ENCODE results near the gene IP6K1.
"Not testable (repeated sequence)": the region's sequence is repeated elsewhere in the genome, so short reads cannot be mapped to it uniquely, and the experiment has no call there.

The IP6K1 gene

DNA sequence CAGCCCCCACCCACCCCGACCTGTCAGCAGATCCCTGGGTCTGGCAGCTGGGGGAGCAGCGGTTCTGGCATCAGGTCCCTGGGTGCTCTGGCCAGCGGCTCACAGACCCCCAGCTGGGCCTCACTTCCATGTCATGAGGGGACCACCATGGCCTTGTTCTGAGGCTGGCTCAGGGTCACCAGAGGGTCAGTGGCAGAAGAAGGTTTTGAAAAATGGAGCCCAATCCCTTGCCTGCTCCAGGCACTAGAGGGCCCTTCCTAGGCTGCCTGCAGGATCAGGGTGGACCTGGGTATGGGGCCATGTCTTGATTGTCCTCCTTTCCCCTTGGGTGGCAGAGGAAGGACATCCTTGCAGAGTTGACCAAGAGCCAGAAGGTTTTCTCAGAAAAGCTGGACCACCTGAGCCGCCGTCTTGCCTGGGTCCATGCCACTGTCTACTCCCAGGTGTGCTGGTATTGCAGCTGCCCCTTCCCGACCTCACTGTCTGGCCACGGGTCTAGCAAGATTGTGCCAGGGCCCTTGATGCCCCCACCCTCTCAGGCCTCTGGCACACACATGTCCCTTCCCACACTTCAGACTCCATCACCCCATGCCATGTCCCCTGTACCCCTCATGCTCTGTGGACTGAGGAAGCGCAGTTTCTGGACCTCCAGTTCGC, 79.8 kb downstream of the IP6K1 start:
- DNase-seq: no peak

- no peak for DNase-seq
These were observed 80.9 kb downstream of the IP6K1 start for GRCh38 chr3:49705390-49705960.

DNA sequence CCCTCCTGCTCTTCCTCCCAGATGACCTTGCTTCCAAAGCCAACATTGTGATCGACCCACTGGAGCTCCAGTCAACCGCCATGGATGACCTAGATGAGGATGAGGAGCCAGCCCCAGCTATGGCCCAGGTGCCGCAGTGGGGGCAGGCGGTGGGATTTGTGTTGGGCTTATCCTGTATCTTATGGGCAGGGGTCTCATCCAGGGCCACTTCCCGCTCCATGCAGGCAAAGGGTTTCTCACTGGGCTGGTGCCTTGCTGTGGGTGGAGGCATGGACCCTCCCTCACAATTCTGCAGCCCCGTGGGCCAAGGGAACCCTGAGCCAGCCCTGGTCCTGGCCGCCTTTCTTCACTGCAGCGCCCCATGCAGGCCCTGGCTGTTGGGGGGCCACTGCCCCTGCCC, 81.7 kb downstream of the IP6K1 start:
- DNase-seq: no peak

GRCh38 chr3:49703956-49704355, 82.4 kb downstream of the IP6K1 start:
- no peak for DNase-seq

GRCh38 chr3:49703443-49703927, 82.9 kb downstream of the IP6K1 start:
- no peak for DNase-seq

DNA sequence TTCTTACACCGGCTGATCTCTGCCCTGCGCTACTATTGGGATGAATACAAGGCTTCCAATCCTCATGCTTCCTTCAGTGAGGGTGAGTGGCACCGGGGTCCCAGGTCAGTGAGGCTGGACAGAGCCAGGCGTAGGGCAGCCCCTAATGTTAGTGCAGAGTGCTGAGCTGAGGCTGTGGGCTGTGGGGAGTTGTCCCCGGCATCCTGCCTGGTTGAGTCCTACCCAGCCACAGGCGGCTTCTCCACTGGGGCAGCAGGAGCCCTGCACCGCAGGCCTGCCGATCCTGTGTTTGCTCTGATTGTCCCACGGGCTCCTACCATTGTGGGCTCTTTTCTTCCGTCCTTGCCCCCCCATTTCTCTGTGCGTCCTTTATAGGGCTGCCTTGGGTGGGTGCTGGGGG, 83.7 kb downstream of the IP6K1 start:
- DNase-seq: no peak

DNA sequence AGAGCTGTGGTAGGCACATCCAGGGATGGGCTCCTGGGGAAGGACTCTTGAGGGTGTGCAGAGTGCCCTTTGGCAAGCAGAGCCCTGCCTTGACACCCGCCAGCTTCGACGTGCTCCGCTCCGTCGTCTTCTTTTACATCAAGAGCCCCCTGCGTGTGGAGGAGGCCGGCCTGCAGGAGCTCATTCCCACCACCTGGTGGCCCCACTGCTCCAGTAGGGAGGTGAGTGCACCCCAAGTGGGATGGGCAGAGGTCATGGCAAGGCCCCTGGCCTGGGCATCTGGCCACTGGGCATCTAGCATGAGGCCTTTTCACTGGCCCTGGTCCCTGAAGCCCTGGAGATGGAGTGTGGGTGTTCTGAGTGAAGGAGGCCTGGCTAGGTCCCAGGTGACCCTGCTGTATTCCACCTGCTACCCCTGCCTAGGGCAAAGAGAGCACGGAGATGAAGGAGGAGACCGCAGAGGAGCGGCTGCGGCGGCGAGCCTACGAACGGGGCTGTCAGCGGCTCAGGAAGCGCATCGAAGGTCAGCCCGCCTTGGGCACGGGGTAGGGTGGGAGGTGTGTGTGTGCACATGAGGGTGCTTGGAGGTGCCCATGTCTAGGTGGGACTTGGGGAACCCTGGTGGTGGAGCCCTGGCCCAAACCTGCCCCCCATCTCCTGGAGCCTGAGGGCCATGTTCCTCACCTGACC, 84.8 kb downstream of the IP6K1 start:
- DNase-seq: no peak

DNA sequence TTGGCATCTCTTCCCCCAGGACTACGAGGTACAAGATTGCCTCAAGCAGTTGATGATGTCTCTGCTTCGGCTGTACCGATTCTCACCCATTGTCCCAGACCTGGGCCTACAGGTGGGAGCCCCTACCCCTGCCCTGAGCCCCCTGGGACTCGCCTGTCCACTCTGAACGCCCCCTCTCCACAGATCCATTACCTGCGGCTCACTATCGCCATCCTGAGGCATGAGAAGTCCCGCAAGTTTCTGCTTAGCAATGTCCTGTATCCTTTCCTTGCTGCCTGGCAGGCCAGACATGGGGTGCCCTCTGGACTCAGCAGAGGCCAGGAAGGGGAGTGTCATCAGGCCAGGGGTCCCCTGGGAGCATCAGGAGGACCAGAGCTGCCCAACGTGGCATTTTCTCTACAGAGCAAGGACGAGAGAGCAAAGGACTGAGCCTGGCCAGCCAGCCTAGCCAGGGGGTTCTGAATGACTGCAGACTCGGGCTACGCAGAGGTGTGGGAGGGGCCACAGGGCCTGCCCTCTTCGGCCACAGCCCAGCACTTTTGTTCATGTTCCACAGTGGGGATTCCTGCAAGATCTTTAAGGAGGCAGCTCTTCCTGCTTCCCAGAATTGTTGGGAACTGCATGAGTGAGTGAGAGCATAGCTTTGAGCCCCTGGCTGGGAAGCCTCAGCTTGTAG, 85.8 kb downstream of the IP6K1 start:
- no peak for DNase-seq

GRCh38 chr3:49700014-49700413, 86.3 kb downstream of the IP6K1 start:
- DNase-seq: no peak

DNA sequence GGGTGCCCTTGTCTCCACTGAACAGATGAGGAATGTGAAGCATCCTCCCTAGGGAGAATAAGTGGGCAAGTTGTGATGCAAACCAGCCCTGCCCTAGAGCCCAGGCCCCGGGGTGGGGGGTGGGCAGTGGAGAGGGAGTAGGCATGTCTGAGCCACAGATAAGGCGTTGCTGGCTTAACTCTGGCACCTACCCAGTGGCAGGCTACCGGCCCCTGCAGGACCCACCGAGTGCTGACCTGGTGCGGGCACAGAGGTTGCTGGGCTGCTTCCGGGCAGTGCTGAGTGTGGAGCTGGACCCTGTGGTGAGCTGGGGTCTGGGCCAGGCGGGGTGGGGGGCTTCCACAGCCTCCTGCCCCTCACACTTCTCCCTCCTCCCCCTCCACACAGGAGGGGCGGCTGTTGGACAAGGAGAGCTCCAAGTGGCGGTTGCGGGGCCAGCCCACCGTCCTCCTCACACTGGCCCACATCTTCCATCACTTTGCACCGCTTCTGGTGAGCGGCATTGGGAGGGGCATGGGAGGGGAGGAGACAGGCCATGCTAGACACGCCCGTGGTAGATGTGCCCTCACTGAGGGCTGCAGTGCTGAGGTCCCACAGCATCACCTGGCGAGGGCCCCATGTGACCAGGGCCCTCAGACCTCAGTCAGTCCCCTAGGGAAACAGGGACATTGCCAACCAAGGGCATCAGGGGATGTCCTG, 86.9 kb downstream of the IP6K1 start:
- DNase-seq: no peak

- DNase-seq: not testable (repeated sequence)
These were observed 90.9 kb downstream of the IP6K1 start for GRCh38 chr3:49695350-49696015.

DNA sequence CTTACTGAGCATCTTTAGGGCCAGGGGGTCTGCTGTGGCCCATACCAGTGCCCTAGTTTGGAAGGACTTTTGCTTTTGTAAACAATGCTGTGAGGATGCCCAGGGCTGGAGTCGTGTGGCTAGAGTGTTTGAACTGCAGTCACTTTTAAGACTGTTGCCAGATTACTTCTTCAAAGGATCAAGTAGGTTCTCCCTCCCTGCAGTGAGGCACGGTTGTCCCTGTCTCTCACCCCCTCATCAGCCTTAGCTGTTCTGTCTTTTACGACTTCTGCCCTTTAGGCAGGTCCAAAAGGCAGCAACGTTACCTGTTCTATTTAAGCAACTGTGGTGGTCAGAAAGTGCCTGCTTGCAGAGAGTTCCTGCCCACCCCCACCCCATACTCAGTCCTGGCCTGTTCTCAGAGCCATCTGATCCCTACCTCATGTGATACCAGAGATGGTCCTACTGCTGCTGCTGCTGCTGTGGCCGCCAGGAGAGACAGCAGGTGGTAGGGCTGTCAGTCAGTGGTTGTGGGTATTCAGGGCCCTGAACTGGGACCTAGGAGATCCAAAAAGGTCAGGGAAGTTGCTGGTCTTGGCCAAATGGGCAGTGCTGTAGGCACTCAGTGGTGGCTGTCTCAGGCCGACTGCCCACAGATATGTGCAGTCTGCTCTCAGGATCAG, 91.8 kb downstream of the IP6K1 start:
- not testable (repeated sequence) for DNase-seq

GRCh38 chr3:49691481-49691880, 94.9 kb downstream of the IP6K1 start:
- DNase-seq: not testable (repeated sequence)

GRCh38 chr3:49690856-49691255, 95.5 kb downstream of the IP6K1 start:
- DNase-seq: not testable (repeated sequence)

GRCh38 chr3:49689908-49690624, 96.3 kb downstream of the IP6K1 start:
- DNase-seq: not testable (repeated sequence)

- no peak for DNase-seq
These were observed 97.1 kb downstream of the IP6K1 start, which contains the start of the genes MST1 and RNF123 for GRCh38 chr3:49689046-49689907. TSS of gene MST1 (minus strand) at chr3:49689474. CDS start at chr3:49688691, 783 bp downstream. TSS of gene RNF123 (plus strand) at chr3:49689557. CDS start at chr3:49691166, 1,609 bp downstream.

DNA sequence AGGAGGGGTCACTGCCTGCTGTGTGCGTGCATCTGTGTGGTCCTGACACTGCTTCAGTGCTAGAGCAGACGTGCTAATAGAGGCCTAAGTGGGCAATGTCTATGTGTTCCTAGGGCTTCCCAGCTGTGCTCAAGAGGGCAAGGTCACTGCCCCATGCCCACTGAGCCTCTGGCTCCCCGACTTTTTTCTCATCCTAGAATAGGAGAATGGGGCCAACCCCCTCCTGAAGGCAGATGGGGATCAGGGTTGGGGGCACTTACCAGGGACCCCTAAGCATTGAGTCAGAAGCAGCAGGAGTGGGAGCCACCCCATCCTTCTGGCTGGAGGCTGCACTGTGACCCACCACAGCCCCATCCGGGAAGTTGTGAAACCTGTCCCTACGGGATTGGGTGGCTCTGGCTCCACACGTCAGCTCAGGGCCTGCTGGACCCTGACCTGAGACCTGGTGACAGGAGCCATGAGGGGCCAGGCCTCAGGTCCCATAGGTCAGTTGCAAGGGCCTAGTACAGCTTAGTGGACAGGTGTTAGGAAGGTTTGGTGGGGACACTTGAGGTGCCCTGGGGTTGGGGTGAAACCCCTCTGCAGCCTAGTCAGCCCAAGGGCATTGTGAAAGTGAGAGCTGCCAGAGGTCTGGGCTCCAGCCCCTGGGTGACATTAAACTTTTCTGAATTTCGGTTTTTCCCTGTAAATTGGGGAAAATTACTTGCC, 97.8 kb downstream of the IP6K1 start:
- not testable (repeated sequence) for DNase-seq

DNA sequence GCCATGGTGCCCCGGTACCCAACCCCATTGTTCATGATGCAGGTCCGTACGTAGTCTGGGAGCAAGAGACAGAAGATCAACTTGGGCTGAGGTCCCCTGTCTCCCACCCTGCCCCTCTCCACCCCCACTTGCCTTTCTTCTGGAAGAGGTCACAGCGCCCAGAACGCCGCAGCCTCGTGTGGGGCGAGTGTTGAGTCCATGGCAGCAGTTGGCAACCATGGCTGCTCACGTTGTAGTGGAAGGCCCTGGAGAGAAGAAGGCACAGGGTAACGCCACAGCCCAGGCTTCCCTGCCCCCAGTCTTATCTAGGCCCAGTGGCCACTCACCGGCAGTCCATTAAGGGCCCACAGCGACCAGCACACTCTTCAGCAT, 98.9 kb downstream of the IP6K1 start:
- not testable (repeated sequence) for DNase-seq

- DNase-seq: not testable (repeated sequence)
These were observed 99.4 kb downstream of the IP6K1 start for GRCh38 chr3:49686769-49687423.
